Central memory CD4-positive, alpha-beta T cell (primary cell): Measurements from ENCODE around the gene CUX1.
"Not testable (repeated sequence)": the region's sequence is repeated elsewhere in the genome, so short reads cannot be mapped to it uniquely, and the experiment has no call there.

Source experiments
- DNase-seq: peaks from one replicate; pipeline ENCODE4 v3.0.0; 2022

Gene CUX1

DNA sequence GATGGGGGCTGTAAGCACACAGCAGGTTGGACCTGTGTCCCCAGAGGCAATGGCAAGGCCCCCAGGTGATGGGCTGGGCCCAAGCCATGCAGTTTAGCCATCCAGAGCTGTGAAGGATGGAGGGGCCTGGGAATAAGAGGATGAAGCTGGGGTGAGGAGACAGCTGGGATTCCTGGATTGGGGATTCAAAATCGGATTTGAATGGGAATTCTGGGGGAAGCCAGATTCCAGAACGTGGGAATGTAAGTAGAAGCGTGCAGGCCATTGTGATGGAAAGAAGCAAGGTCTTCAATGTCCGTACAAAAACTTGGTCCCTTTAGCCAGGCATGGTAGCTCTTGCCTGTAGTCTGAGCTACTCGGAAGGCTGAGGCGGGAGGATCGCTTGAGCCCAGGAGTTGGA lies 479.1 kb downstream of the CUX1 start:
- no peak for DNase-seq

DNA sequence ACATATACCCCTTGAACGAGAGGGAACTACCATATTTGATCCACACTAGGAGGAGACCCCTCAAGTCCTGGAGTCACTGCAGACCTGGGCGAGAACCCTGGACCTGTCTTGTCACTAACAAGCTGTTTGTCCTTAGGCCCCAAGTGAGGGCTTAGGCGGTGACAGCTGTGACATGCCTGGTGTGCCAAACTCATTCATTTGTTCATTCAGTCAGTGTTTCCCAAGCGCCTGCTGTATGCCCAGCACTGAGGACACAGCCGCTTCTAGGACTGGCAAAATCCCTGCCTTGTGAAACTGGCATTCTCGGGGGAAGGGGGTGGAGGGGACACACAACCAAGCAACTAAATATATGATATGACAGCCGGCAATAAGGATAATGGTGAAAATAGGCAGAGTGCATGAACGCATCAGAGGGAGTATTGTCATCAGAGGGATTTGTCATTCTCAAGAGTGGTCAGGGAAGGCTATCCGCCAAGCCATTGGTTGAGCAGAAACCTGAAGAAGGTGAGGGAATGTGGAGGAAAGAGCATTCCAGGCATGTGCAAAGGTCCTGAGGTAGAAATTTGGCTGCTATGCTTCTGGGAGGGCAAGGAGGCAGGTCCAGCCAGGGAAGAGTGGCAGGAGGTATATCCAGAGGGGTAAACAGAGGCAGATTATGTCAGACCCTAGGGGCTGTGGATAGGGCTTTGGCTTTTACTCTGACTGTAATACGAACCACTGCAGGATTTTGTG lies 480.2 kb downstream of the CUX1 start:
- no peak for DNase-seq

DNA sequence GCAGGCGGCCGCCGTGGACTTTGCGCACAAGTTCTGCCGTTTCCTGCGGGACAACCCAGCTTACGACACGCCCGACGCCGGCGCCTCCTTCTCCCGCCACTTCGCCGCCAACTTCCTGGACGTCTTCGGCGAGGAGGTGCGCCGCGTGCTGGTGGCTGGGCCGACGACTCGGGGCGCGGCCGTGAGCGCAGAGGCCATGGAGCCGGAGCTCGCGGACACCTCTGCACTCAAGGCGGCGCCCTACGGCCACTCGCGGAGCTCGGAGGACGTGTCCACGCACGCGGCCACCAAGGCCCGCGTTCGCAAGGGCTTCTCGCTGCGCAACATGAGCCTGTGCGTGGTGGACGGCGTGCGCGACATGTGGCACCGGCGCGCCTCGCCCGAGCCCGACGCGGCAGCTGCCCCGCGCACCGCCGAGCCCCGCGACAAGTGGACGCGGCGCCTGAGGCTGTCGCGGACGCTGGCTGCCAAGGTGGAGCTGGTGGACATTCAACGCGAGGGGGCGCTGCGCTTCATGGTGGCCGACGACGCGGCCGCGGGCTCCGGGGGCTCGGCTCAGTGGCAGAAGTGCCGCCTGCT lies 483.3 kb downstream of the CUX1 start:
- DNase-seq, result no peak

DNA sequence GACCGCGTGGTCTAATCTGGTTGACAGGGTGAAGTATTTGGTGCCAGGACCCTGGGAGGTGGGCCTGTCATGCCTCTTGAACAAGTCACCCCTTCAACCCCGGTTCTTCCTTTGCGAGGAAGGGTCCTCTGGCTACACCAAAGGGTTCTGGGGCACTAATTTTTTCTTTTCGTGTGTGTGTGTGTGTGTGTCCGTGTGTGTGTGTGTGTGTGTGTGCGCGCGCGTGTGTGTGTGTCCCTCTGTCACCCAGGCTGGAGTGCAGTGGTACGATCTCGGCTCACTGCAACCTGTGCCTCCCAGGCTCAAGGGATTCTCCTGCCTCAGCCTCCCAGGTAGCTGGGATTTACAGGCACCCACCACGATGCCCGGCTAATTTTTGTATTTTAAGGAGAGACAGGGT lies 483.9 kb downstream of the CUX1 start:
- not testable (repeated sequence) for DNase-seq

DNA sequence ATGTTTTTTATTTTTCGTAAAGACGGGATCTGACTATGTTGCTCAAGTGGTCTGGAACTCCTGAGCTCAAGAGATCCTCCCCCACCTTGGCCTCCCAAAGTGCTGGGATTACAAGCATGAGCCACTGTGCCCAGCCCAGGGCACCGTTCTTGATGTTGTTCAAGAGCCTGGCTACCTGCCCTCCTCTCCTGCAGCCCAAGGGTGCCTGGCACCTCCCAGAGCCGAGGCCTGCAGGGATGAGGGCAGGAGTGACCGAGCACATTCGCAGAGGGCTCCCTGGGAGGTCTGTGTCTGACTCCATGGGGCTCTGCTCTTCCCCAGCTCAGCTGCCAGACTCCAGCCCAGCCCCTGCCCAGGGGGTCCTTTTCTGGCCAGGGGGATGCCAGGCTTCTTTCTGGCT lies 484.6 kb downstream of the CUX1 start:
- no peak for DNase-seq

DNA sequence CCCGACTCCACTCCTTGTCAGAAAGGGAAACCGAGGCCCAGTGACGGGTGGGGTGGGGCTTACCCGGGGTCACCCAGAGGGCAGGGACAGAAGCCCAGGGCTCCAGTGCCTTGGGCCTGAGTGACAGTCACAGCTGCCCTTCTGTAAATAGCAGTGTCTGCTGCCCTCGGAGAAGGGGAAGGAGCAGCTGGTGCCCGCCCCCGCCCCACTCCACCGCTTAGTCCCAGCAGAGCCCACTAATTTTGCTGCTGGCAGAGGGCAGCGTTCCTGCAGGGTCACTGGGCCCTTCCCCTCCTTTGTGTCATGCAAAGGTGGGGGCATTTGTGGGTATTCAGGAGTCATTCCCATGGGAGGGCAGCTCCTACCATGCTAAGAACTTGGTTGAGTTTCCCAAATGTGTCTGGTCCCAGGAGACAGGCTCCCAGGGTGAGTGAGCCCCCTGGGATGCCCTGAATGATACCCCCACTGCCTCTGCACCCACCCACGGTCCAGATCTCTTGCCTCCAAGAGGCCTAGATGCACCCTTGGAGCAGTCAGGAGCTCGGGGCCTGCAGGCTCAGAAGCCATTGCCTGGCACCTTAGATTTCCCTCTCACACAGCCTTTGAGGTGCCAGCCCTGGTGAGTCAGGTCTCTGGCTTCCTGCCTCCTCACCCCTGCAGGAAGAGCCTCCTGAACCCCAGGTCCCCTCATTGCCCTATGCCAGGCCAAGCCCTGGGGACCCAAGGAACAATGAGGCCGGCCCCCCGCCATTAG lies 486.4 kb downstream of the CUX1 start:
- DNase-seq, result no peak

DNA sequence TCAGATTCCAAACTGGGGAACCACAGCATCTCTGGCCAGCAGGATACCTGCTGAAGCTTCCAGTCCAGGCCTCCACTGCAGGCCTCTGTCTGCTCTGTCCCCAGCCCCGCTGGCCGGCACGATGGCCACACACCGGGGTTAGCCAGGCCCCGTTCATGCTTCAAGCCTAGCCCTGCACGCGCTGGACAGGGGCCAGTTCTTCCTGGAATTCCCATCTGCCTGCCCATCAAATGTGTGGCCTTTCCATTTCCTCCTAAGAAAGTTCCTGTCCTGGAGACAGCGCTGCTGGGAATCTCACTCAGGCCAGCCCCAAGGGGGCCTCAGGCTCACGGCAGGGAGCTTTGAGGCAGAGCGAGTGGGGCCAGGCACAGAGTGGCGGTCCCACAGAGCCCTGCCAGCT lies 487.2 kb downstream of the CUX1 start:
- DNase-seq, result no peak

DNA sequence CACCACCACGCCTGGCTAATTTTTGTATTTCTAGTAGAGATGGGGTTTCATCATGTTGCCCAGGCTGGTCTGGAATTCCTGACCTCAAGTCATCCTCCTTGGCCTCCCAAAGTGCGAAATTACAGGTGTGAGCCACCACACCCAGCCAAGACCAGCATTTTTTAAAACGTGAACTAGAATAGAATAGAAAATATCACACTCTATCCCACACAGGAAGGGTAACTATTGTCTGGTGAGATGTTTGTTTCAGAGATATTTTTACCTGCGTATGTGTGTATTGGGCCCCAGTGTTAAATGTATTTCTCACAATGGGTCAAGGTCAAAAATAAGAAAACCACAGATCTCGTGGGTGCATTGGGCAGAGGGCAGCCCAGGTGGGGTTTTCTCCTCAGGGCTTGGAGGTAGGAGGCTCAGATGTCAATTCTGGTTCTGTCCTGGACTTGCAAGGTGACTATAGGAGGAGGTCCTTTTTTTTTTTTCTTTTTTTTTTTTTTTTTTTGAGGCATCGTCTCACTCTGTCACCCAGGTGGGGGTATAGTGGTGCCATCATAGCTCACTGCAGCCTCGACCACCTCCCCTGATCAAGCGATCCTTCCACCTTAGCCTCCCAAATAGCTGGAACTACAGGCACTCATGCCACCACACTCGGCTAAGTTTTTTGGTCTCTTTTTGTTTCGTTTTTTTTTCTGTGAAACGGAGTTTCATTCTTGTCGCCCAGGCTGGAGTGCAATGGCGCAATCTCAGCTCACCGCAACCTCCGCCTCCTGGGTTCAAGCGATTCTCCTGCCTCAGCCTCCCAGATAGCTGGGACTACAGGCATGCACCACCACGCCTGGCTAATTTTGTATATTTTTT lies 488.2 kb downstream of the CUX1 start:
- no peak for DNase-seq

DNA sequence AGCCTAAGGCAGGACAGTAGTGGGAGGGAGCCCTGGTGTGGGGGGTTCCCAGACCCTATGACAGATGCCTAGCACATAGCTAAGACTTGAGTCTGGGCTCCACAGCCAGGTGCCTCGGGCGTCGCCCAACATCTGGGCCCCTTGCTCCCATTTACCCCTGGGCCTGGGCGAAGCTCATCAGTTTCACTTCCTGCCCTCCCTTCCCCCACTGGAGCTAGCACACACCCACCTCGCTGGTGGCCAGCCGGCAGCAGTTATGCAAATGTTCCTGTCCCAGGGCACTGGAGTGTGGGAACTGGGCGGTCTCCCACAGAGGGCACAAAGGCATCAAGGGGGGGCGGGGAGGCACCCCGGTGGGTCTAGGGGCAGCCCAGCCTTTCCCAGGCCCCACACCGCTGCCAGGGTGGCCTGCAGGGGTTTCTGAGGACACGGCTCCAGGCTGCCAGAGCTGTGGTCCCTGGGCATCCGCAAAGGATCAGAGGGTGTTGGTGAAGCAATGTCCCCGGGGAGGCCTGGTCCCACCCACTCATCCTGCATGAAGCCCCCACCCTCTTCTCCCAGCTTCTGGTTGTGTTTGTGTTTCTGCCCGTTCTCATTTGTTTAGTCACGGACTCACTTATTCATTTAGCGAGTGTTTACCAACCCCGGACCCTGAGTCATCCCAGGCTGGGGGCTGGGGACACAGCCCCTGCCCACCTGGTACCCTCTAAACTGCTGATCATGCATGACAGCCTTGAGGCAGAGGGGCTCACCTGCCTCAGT lies 489.7 kb downstream of the CUX1 start:
- DNase-seq, result no peak

DNA sequence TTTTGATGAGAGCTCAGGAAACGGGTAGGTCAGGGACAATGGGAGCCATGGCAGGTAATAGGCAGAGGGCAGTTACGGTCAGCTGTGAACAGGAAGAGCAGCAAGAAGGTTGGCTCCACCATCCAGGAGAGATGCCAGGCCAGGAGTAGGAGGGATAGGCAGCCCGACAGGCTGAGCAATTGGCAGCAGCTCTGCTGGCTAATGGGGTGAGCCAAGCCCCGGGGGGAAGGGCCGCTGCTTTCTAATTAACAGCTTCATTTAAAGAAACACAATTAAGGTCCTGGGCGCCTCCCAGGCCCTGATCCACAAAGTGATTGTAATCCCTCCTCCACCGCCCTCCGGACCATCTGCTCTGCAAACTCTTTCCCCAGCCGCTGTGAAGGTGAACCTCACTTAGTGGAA lies 493.0 kb downstream of the CUX1 start:
- DNase-seq, result no peak

DNA sequence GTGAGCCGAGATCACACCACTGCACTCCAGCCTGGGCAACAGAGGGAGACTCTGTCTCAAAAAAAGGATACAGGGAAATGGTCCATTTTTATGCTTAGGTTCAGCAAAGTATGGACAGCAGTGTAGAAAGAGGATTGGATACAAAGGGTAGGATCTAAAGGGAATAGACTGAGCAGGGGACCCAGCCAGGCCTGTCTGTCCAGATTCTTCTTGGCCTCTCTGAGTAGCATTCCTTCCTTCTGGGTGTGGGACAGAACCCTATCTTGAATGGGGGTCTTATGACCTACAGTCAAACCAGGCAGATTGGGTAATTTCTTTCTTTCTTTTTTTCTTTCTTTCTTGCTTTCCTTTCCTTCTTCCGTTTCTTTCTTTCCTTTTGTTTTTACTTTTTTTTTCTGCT lies 494.9 kb downstream of the CUX1 start:
- DNase-seq, result no peak

DNA sequence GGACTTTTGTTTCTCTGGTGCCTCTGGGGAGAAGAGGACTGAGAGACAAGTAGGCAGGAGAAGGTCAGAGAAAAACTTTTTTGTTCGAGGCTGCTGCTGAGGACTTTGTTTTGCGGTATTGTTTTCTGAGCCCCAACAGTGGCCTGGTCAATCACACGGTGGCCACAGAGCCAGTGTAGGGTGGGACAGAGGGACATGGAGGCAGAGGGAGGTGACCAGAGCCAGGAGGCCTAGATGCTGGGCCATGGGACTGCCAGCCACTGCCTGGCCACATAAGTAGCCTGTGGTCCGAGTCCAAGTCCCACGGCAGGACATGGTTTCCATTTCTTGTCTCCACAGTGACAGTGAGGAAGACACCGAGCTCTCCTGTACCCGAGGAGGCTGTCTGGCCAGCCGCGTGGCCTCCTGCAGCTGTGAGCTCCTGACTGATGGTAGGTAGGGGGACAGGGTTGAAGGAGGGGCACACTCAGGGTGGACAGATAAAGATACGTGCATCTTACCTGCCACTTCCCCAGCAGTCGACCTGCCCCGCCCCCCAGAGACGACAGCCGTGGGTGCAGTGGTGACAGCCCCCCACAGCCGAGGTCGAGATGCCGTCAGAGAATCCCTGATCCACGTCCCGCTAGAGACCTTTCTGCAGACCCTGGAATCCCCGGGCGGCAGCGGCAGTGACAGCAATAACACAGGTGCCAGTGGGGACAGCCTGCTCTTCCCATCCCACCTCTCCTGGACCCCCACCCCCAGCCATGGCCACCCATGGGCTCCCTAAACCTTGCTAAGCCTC lies 496.8 kb downstream of the CUX1 start:
- no peak for DNase-seq

DNA sequence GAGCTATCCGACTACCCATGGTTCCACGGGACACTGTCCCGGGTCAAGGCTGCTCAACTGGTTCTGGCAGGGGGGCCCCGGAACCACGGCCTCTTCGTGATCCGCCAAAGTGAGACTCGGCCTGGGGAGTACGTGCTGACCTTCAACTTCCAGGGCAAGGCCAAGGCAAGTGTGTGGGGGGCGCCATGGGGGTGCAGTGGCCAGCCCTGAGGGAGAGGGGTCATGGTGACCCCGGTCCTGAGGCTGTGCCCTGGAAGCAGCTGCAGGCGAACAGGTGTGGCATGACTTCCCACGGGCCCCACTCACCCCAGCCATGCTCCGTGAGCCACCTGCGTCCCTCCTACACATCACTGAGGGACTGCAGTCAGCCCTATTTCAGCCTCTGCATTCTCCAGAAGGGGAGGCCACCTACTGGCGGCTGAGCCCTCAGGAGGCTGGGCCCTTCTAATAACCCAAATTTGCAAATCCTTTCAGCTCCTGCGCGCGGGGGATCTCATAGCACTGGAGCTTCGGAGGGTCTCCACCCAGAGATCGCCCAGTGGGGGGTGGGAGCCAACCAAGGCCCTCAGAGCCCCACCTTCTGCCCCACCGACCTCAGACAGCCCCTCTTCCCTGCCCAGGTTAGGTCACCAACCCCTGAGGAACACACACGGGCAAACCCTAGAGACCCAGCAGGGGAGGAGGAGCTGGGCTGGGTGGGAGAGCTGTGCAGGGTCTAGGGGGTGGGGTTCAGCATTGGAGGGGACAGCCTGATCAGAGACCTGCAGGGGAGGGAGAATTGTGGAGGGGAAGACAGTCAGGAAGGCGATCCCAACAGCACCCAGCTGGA lies 500.0 kb downstream of the CUX1 start:
- DNase-seq, result no peak

DNA sequence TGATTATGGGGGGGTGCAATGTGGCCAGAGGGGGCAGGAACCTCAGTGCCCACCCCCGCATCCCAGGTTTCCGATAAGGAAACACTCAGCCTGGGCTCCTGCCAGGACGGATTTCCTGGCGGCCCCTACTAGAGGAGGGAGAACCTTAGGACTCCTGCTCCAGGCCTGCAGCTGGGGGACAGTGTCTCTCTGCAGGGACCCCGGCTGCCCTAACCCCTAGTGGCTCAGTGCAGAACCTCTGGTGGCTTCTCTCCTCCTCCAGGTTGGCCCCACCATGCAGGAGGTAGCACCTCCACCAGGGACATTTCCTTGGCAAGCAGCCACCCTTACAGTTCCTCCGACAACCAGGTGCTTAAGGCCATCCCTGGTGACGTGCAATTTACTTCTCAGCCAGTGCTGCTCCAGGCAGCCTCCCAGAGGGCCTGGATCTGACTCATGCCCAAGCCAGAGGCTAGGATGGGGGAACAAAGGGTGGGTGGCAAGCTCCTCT lies 501.1 kb downstream of the CUX1 start:
- DNase-seq, result no peak

DNA sequence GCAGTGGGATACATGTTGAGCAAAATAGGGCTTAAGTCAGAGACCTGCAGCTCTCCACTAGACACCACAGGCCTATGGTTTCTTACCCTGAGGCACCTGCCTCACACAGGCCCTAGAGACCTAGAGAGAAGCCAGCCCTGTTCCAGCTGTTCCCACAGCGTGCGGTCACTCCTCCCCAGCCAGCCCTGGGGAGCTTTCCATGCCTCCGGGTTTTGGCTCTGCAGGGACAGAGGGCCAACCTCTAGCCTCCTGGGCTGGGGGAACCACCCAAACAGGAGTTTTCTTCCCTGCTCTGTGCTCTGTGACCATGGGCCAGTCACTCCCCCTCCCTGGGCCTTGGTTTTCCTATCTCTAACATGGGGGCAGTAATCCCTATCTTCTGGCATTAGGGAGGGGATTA lies 502.2 kb downstream of the CUX1 start:
- DNase-seq, result no peak

DNA sequence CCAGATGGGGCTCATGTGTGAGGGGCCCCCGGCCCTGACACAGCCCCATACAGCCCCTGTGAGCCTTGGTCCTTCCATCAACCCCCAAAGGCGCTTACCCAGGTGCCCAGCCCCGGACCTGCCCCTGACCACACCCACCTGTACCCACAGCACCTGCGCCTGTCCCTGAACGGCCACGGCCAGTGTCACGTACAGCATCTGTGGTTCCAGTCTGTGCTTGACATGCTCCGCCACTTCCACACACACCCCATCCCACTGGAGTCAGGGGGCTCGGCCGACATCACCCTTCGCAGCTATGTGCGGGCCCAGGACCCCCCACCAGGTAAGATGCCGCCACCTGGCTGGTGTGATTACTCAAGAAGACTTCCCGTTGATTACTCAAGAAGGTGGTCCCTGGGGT lies 502.8 kb downstream of the CUX1 start:
- DNase-seq, result no peak

DNA sequence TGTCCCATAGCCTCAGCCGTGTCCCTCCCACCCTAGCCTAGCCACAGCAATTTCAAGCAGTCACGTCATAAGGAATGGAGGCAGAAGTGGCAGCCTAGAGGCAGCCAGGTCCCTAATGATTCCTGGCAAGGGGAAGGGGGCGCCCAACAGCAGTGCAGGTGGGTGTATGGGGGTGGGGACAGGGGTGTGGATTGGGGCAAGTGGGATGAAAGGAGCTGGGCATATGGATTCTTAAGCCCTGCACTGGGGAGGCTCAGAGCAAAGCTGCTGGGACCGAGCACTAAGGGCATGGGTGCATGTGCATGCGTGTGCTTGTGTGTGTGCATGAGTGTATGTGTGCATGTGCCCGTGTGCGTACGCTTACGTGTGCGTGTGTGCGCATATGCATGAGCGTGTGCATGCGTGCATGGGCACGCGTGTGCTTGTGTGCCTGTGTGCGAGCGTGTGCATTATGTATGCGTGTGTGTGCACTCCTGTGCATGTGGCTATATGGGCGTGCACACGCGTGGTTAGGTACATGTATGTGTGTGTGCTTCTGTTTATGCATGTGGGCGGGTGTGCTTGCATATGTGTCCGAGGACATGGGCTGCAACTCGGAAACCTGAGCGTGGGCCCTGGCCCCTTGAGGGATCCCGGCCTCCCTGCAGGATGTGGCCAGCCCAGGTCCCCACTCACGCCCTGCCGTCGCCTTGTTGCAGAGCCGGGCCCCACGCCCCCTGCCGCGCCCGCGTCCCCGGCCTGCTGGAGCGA lies 503.4 kb downstream of the CUX1 start:
- DNase-seq, result no peak

DNA sequence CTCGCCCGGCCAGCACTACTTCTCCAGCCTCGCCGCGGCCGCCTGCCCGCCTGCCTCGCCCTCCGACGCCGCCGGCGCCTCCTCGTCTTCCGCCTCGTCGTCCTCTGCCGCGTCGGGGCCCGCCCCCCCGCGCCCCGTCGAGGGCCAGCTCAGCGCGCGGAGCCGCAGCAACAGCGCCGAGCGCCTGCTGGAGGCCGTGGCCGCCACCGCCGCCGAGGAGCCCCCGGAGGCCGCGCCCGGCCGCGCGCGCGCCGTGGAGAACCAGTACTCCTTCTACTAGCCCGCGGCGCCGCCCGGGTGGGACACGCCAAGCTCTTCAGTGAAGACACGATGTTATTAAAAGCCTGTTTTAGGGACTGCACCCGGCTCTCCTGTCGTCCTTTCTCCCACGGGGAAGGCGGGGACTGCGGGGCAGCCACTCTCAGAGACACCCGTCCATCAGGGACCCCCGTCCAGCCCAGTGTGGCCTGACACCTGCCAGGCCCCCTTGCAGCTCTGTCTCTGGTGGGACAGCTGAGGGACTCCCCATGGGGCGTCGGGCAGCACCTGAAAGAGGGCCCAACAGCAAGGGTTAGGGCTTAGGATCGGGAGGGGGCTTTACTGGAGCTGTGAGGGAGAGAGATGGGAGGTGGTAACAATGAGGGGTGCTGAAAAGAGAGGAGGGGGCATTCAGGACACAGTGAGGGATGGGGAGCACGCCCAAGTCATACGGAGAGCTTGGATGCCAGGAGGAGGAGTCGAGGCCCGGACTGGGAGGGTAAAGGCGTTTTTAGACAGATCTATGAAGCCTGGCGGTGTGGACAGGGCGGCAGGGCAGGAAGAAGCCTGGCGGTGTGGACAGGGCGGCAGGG lies 504.1 kb downstream of the CUX1 start:
- no peak for DNase-seq

DNA sequence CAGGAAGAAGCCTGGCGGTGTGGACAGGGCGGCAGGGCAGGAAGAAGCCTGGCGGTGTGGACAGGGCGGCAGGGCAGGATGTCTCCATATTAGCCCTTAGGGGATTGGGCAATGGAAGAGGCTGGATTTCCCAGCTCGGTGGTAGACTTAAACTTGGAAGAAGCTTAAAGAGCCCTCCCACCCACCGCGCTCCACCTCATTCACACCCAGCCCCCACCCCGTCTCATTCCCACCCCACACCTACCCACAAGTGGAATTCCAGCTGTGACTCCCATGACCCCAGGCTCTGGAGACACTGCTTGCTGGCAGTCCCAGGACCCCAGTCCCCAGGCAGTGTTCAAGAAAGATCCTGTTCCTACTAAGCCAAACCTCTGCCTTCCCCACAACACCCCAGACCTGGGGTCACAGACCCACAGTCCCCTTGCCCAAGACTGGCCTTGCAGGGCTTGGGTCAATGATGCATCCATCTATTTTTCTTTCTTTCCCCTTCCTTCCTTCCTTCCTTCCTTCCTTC lies 504.8 kb downstream of the CUX1 start:
- no peak for DNase-seq
